HL-60 (cell line): ENCODE results near the gene PTPRK.

ENCODE experiments used
- CTCF ChIP-seq: IDR thresholded peaks from one replicate; pipeline ENCODE4 v1.5.1; 2011; ENCODE audit warnings: low read length, control low read depth, inconsistent platforms; ENCODE audit not compliant: insufficient read depth
- POLR2AphosphoS5 ChIP-seq: IDR thresholded peaks from 2 replicates; pipeline ENCODE4 v1.6.1; 2012; ENCODE audit warnings: low read depth

GRCh38 chr6:128053109-128053508 is 467.3 kb downstream of the PTPRK start:
- no peak for TF ChIP-seq CTCF
- TF ChIP-seq POLR2AphosphoS5 = no peak
